Endothelial cell of hepatic sinusoid (primary cell): ENCODE measurements around the gene MAG.

Experiments
- in situ Hi-C: cut with HindIII; loops from 2 replicates; pipeline ENCODE4 v1.10.0; 2017; ENCODE audit warnings: low sequenced_read_pairs

MAG gene, protein sequence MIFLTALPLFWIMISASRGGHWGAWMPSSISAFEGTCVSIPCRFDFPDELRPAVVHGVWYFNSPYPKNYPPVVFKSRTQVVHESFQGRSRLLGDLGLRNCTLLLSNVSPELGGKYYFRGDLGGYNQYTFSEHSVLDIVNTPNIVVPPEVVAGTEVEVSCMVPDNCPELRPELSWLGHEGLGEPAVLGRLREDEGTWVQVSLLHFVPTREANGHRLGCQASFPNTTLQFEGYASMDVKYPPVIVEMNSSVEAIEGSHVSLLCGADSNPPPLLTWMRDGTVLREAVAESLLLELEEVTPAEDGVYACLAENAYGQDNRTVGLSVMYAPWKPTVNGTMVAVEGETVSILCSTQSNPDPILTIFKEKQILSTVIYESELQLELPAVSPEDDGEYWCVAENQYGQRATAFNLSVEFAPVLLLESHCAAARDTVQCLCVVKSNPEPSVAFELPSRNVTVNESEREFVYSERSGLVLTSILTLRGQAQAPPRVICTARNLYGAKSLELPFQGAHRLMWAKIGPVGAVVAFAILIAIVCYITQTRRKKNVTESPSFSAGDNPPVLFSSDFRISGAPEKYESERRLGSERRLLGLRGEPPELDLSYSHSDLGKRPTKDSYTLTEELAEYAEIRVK

DNA sequence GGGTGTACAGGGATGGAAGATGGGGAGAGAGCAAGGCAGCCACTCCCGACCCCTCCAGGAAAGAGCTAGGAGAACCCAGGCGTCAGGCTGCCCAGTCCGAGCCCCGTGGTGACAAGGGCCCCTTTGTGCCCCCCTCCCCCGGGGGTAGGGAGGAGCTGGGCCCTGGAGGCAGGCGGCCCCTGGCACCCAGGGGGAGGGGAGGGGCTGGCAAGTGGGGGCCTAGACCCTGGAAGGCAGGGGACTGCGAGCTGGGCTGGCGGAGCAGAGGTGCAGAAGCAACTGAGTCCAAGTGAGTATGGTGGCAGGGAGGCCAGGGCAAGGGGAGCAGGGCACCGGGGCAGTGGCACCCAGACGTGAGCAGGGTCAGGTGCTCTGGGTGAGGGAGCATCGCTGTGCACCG, at the start of gene MAG:
MAG (plus strand) TSS at position 246 of the 400 bp plus-strand sequence. CDS start 3,248 bp downstream, outside the sequence.
- in situ Hi-C loops: loop anchor here (25.0 kb wide), 1 partner anchor 145 kb away; the partner anchor contains the start of gene FFAR2

DNA sequence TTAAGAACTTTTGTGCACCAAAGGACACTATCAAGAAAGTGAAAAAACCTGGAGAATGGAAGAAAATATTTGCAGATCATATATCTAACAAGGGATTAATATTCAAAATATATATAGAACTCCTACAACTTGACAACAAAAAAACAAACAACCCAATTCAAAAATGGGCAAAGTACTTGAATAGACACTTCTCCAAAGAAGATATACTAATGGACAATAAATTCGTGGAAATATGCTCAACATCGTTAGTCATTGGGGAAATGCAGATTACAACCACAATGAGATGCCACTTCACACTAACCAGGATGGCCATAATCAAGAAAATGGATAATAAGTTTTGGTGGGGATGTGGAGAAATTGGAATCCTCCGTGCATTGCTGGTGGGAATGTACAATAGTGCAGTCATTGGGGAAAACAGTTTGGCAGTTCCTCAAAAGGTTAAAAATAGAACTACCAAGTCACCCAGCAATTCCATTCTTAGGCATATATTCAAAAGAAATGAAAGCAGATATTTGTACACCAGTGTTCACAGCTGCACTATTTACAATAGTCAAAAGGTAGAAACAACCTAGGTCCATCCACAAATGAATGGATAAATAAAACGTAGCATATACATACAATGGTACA, 45.4 kb upstream of the MAG start:
- in situ Hi-C loops: no loop called here

DNA sequence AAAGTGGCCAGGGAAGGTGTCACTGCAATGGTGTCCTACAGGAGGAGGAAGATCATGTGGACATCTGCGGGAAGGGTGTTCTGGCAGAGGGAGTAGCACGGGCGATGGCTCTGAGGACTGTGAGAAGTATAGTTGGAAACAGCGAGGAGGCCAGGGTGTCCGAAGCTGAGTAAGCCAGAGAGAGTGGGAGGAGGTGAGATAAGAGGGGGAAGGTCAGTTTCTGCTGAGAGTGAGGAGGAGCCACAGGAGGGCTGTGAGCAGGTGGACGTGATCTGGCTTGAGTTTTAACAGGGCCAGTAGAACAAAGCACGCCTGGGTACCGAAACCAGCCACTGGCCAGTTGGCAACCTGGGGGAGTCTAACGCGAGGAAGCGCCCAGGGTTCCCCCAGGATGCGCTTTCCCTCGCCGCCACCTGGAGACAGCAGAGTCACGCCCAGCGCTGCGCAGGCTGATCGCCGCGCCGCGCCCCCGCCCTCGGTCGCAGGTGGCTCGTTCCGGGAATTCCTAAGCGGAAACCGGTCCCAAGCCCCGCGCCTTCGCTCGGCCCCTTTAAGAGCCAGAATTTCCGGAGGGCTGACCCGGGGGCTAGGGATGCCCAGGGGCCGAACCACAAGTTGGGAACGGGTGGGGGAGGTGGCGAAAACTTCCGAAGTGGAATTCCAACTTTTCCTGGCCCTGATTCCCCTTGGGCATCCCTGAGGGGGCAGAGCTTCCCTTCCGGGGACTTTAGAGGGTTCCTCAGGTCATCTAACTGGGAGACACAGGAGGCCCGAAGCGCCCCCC, 44.2 kb upstream of the MAG start:
- in situ Hi-C loops: no loop called here

- in situ Hi-C loops: no loop called here
Measured at GRCh38 chr19:35248310-35249145, 43.4 kb upstream of the MAG start, which contains the start of gene LSR. Gene LSR, plus strand, starts transcription at chr19:35249002. Its CDS starts 21 bp downstream, at chr19:35249023.

- in situ Hi-C loops: no loop called here
Measured at GRCh38 chr19:35249146-35249847, 42.7 kb upstream of the MAG start.

- in situ Hi-C loops: no loop called here
Measured at GRCh38 chr19:35249848-35250711, 41.9 kb upstream of the MAG start.

GRCh38 chr19:35251456-35251855, 40.5 kb upstream of the MAG start:
- in situ Hi-C loops: no loop called here

GRCh38 chr19:35253316-35254286, 38.4 kb upstream of the MAG start:
- in situ Hi-C loops: no loop called here

GRCh38 chr19:35254341-35255297, 37.3 kb upstream of the MAG start:
- in situ Hi-C loops: no loop called here

DNA sequence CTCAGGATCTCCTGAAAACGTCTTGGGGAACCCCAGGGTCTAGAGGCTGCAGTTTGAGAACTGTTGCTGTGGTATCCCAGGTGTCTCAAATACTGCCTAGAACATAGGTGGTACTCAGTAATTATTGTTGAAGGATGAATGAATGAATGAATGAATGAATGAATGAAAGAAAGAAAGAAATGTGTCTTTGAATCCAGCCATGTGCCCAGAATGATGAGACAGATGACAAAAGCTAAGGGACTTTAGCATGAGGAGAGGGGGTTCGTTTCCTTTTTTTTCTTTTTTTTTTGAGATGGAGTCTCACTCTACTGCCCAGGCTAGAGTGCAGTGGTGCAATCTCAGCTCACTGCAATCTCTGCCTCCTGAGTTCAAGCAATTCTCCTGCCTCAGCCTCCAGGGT, 35.4 kb upstream of the MAG start:
- in situ Hi-C loops: no loop called here

- in situ Hi-C loops: no loop called here
Measured at GRCh38 chr19:35257113-35257461, 34.9 kb upstream of the MAG start.

DNA sequence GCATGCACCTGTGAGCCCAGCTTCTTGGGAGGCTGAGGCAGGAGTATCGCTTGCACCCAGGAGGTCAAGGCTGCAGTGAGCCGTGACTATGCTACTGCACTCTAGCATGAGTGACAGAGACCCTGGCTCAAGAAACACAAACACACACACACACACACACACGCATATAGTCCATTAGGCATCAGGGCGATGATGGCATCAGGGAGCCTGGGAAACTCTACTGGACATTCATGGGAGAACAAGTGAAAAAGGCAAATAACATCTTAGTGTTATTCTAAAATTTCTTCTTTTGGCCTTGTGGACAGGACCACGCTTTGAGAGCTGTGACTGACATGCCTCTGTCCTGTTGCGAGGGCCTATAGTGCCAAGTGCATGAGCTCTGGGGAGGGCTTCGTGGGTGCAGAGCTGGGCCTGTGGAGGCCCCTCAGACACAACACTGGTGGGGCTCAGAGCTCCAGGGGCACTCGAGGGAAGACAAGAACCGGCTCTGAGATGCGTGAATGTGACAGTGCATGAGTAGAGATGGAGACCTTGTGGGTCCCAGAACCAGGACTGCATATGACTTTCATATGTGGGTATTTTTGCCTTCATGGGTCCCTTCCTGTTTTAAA, 31.2 kb upstream of the MAG start:
- in situ Hi-C loops: no loop called here

DNA sequence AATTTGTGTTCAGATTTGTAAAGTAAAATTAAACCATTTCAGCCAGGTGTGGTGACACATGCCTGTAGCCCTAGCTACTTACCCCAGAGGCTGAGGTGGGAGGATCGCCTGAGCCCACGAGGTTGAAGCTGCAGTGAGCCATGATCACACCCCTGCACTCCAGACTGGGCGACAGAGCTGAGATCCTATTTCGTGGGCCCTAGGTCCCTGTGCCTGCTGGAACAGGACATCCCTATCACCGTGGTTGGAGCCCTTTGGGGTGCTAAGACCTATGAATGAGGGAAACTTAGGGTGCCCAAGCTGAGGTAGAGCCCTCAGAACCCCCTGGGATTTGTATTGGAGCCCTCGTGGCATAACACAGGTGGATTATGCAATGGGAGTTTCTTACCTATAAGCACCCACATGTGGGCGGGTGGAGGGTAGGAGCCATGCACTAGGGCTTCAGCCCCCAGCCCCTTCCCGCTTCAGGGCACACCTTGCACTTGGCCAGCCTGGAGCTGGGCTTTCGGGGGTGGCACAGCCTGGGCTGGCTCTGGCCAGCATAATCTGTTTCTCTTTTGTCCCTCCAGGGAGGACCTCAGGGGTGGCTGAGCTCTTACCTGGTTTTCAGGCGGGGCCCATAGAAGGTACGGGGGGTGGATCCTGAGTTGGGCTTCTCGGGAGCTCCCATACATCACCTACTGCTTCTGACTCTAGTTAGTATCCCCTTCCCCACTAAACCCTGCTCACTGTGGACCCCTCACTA, 30.4 kb upstream of the MAG start:
- in situ Hi-C loops: no loop called here

DNA sequence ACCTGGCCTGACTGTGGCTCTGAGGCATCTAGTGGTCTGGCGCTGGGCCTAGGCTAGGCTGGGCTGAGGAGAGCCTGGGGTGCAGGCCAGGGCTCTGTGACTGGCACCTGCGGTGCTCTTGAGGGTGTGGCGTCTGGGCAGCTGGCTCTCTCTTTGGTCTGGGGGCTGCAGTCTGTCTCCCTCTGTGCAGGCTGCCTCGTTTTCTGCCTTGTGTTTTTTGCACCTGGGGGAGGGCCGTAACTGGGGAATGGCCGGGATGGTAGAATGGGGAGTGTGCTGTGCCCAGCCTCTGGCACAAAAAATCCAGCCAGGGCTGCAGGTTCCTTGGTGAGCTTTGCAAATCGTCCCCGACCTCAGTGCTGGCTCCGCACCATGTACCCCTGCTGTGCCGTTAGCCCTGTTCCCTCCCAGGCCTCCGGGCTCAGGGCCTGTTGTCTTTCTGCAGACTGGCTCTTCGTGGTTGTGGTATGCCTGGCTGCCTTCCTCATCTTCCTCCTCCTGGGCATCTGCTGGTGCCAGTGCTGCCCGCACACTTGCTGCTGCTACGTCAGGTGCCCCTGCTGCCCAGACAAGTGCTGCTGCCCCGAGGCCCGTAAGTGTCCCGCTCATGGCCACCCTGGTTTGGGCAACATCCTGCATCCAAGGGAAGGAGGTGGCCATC, 29.7 kb upstream of the MAG start:
- in situ Hi-C loops: no loop called here
